NK-92 treated with Interleukin-12 subunit alpha and Interleukin-12 subunit beta, amount 100 ng/mL, for 24 hours (cell line): ENCODE measurements around the gene MYO1B.
"Not testable (repeated sequence)": the region's sequence is repeated elsewhere in the genome, so short reads cannot be mapped to it uniquely, and the experiment has no call there.

Experiments used
- DNase-seq: peaks from one replicate; lab custom pipeline; 2025; lab: John Stamatoyannopoulos, UW

MYO1B gene

GRCh38 chr2:191405546-191405945, 160.3 kb downstream of the MYO1B start:
- no peak for DNase-seq

- no peak for DNase-seq
Observed at GRCh38 chr2:191410646-191411436, 165.6 kb downstream of the MYO1B start.

- no peak for DNase-seq
Observed at GRCh38 chr2:191411472-191411871, 166.3 kb downstream of the MYO1B start.

GRCh38 chr2:191412353-191412752, 167.1 kb downstream of the MYO1B start:
- DNase-seq: no peak

GRCh38 chr2:191415101-191415500, 169.9 kb downstream of the MYO1B start:
- DNase-seq: no peak

GRCh38 chr2:191415858-191416257, 170.7 kb downstream of the MYO1B start:
- DNase-seq: no peak

GRCh38 chr2:191417746-191418145, 172.5 kb downstream of the MYO1B start:
- no peak for DNase-seq

- no peak for DNase-seq
Observed at GRCh38 chr2:191421950-191422349, 176.7 kb downstream of the MYO1B start.

GRCh38 chr2:191427031-191427430, 181.8 kb downstream of the MYO1B start:
- DNase-seq: no peak

GRCh38 chr2:191428141-191428540, 182.9 kb downstream of the MYO1B start:
- DNase-seq: no peak

- DNase-seq: no peak
Observed at GRCh38 chr2:191430476-191430875, 185.3 kb downstream of the MYO1B start.

GRCh38 chr2:191432121-191432520, 186.9 kb downstream of the MYO1B start:
- no peak for DNase-seq

GRCh38 chr2:191434072-191434471, 188.9 kb downstream of the MYO1B start:
- DNase-seq: no peak

- DNase-seq: no peak
Observed at GRCh38 chr2:191435141-191435540, 189.9 kb downstream of the MYO1B start.

- no peak for DNase-seq
Observed at GRCh38 chr2:191436368-191437055, 191.3 kb downstream of the MYO1B start.

- no peak for DNase-seq
Observed at GRCh38 chr2:191439481-191439880, 194.3 kb downstream of the MYO1B start.

- no peak for DNase-seq
Observed at GRCh38 chr2:191441496-191442214, 196.5 kb downstream of the MYO1B start.

- DNase-seq: no peak
Observed at GRCh38 chr2:191443446-191443845, 198.2 kb downstream of the MYO1B start.

- no peak for DNase-seq
Observed at GRCh38 chr2:191446910-191447309, 201.7 kb downstream of the MYO1B start.

- DNase-seq: no peak
Observed at GRCh38 chr2:191451116-191451515, 205.9 kb downstream of the MYO1B start.

- no peak for DNase-seq
Observed at GRCh38 chr2:191452065-191452464, 206.9 kb downstream of the MYO1B start.

- no peak for DNase-seq
Observed at GRCh38 chr2:191453761-191454160, 208.6 kb downstream of the MYO1B start.

GRCh38 chr2:191456506-191456905, 211.3 kb downstream of the MYO1B start:
- not testable (repeated sequence) for DNase-seq
